ENCODE measurements around the gene TMEM45B.

- TF ChIP-seq ZNF687 (CRISPR knock-in tag; IDR thresholded peaks at IDR 0.05) (no peak), ZNF317 (CRISPR knock-in tag; IDR thresholded peaks at IDR 0.05) (no peak), ZNF790 (CRISPR knock-in tag; IDR thresholded peaks at IDR 0.05; ENCODE audit: borderline replicate concordance) (no peak), TAF1 (CRISPR knock-in tag; IDR thresholded peaks at IDR 0.05) (no peak), POLR2A (IDR thresholded peaks at IDR 0.05; ENCODE audit: insufficient read depth in 1 of 2, low read depth in 2 of 2, low read length in 2 of 2) (no peak), CEBPG (CRISPR knock-in tag; IDR thresholded peaks at IDR 0.05) (no peak), REST (IDR thresholded peaks at IDR 0.05; ENCODE audit: borderline replicate concordance in 1 of 2, low read depth in 1 of 2, low read length in 2 of 2) (no peak), RORA (CRISPR knock-in tag; IDR thresholded peaks at IDR 0.05) (no peak), POLR2AphosphoS5 (IDR thresholded peaks at IDR 0.05; ENCODE audit: low read depth, low read length) (no peak), SNAI1 (CRISPR knock-in tag; IDR thresholded peaks at IDR 0.05; ENCODE audit: borderline replicate concordance) (no peak), ZFP91 (CRISPR knock-in tag; IDR thresholded peaks at IDR 0.05; ENCODE audit: borderline replicate concordance) (no peak)
These were observed 25.5 kb upstream of the TMEM45B start for GRCh38 chr11:129790106-129790505.
